HG03520 (cell line): ENCODE measurements around the gene ARL1.
"Not testable (repeated sequence)": the region's sequence is repeated elsewhere in the genome, so short reads cannot be mapped to it uniquely, and the experiment has no call there.

ENCODE experiments used
- ATAC-seq: cut with Tn5 transposase; IDR thresholded peaks from one replicate; pipeline ENCODE4 v1.9.1; 2021; ENCODE audit warnings: mild to moderate bottlenecking, moderate library complexity; ENCODE audit not compliant: unreplicated experiment

The ARL1 gene

GRCh38 chr12:101407436-101408345 lies at the start of gene ARL1:
ARL1 (minus strand) TSS chr12:101407772; CDS start chr12:101407645, 127 bp downstream.
- peak; percentile 71 for ATAC-seq

DNA sequence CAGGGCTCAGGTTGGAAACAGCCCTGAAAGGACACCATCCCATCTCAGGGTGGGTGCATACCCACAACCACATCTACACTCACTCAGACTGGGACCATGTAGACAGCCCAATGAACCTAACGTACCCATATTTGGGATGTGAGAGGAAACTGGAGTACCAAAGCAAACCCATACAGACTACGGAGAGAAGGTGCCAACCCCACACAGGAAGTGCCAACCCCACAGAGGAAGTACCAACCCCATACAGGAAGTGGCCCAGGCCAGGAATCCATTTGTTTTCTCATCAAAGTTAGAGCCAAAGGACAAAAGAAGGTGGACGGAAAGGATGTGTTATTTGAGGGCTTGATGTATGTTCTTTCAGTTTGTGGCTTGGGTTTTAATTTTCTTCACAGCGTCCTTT lies 48.1 kb upstream of the ARL1 start:
- ATAC-seq: no peak

DNA sequence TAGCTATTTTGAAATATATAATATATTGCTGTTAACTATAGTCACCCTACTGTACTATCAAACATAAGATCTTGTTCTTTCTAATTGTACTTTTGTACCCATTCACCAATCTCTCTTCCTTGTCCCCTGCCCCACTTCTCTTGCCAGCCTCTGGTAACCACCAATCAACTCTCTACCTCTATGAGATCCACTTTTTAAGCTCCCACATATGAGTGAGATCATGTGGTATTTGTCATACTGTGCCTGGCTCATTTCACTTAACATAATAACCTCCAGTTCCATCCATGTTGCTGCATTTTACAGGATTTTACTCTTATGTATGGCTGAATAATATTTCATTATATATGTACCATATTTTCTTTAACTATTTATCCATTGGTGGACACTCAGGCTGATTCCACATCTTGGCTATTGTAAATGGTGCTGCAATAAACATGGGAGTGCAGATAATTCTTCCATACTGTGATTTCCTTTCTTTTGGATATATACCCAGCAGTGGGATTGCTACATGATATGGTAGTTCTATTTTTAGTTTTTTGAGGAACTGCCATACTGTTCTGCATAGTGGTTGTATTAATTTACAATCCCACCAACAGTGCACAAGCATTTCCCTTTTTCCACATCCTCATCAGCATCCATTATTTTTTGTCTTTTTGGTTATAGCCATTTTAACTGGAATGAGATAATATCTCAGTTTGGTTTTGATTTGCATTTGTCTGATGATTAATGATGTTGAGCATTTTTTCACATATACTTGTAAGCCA lies 34.1 kb upstream of the ARL1 start:
- no peak for ATAC-seq

- no peak for ATAC-seq
These were observed 31.7 kb upstream of the ARL1 start for GRCh38 chr12:101439236-101439635.

- no peak for ATAC-seq
These were observed 28.6 kb upstream of the ARL1 start for GRCh38 chr12:101436136-101436535.

- no peak for ATAC-seq
These were observed 22.9 kb upstream of the ARL1 start for GRCh38 chr12:101430456-101430855.

GRCh38 chr12:101424620-101425019 lies 17.0 kb upstream of the ARL1 start:
- ATAC-seq: no peak

GRCh38 chr12:101422066-101422465 lies 14.5 kb upstream of the ARL1 start:
- ATAC-seq: not testable (repeated sequence)

GRCh38 chr12:101415228-101415627 lies 7.7 kb upstream of the ARL1 start:
- ATAC-seq: no peak

GRCh38 chr12:101414533-101415119 lies 7.1 kb upstream of the ARL1 start:
- no peak for ATAC-seq

GRCh38 chr12:101410169-101410568 lies 2.6 kb upstream of the ARL1 start:
- ATAC-seq: not testable (repeated sequence)

DNA sequence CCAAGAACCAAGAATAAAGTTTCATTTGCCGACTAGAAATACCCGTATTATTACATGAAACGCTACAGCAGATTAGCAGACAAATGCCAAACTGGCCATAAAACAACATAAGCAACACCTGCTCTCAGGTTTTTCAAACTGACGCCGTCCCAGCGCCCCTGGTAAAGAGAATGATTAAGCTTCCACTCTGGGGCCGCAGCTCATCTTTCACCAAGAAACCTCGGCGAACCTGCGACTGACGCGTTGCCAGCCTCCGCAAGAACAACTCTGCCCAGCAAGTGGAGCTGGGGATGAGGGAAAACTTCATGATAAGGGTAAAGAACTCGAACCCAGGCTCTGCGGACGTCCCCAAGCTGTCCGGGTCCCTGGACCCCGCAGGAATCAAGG lies 530 bp downstream of the ARL1 start:
- ATAC-seq: peak; percentile 28

- ATAC-seq: not testable (repeated sequence)
These were observed 16.4 kb downstream of the ARL1 start for GRCh38 chr12:101391181-101391580.

DNA sequence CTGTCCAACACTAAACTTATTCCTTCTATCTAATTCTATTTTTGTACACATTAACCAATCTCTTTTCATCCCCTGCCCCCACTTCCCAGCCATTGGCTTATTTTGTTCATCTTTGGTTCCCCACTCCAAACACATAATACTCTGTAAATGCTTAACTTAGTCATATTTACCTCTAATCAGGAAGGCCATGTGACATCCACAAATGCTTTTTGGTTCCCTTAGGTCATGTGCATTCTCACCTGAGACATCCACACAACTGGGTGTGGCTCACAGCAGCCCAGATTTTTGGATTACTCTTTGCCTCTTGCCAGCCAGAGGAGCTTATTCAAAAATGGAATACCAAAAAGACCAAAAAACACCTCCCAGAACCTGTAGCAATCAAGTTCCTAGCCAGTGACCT lies 28.4 kb downstream of the ARL1 start:
- ATAC-seq: no peak

DNA sequence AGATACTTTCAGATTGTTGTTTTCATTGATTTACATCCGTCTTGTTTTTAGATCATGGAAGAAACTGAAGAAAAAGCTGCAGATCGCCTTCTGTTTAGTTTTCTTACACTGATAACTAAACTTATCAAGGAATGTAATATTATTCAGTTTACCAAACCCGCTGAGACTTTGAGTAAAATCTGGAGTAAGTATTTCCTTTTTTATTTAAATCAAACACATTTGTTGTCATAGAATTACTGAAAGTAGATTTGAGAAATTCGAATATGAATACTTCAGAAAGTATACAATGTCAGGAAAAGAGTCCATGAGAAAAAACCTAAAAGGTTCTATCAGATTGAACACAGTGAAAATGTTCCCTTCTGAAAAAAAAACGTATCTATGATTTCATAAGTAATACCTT lies 32.0 kb downstream of the ARL1 start:
- no peak for ATAC-seq

GRCh38 chr12:101372431-101372830 lies 35.1 kb downstream of the ARL1 start:
- ATAC-seq: no peak

DNA sequence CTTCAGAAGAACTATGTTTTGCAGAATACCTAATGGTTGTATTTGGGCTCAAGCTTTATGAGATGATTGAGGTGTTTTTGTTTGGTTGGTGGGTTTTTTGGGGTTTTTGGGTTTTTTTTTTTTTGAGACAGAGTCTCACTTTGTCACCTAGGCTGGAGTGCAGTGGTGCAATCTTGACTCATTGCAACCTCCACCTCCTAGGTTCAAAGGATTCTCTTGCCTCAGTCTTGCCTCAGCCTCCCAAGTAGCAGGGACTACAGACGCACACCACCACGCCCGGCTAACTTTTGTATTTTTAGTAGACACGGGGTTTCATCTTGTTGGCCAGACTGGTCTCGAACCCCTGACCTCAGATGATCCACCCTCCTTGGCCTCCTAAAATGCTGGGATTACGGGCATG lies 39.6 kb downstream of the ARL1 start:
- no peak for ATAC-seq

GRCh38 chr12:101361455-101361854 lies 46.1 kb downstream of the ARL1 start:
- ATAC-seq: no peak

DNA sequence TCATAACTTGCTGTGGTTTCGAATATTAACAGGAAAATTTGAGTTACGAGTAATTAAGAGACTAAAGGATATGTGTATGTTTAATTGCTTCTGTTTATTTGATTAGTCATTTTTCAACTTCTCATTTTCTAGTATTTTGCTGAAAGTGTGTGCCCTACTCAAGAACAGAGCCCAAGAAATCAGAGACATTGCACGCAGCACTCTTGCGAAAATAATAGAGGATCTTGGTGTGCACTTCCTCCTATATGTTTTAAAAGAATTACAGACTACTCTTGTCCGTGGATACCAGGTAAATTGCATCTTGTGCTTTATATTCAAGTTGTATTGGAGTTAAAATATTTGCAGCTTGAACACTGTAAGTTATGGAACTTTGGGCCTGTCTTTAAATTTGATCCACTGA lies 50.8 kb downstream of the ARL1 start:
- no peak for ATAC-seq

- no peak for ATAC-seq
These were observed 55.9 kb downstream of the ARL1 start for GRCh38 chr12:101351682-101352081.

- no peak for ATAC-seq
These were observed 63.7 kb downstream of the ARL1 start for GRCh38 chr12:101343893-101344292.
